ENCODE results near the gene GLIS2. TPM values are rescaled to one million over a fixed set of nuclear protein-coding genes. Genes with fewer than 3 reads are reported as not detected.

GLIS2 gene
- total RNA-seq, 1 experiment from 2014 or later: 23.0 TPM

GRCh38 chr16:4290236-4290830 lies 25.5 kb upstream of the GLIS2 start:
- H3K27ac Mint-ChIP-seq: peak overlapping the region; percentile 89
- DNase-seq (ENCODE audit: low spot score) (no peak), ATAC-seq (no peak)
- TF ChIP-seq CDX4 (CRISPR knock-in tag; IDR thresholded peaks at IDR 0.05; ENCODE audit: borderline replicate concordance) (no peak), ZNF671 (CRISPR knock-in tag; IDR thresholded peaks at IDR 0.05) (no peak), NR3C1 (CRISPR knock-in tag; conservative IDR thresholded peaks at IDR 0.05; ENCODE audit: low read depth) (no peak), GABPB1 (CRISPR knock-in tag; IDR thresholded peaks at IDR 0.05) (peak; percentile 94), ATF2 (CRISPR knock-in tag; IDR thresholded peaks at IDR 0.05; ENCODE audit: borderline replicate concordance, low read depth) (no peak), ETV6 (CRISPR knock-in tag; IDR thresholded peaks at IDR 0.05) (no peak)
- H3K9me3 Mint-ChIP-seq: no peaks in the 10 kb centered on the region
- H3K36me3 Mint-ChIP-seq: no peaks in the 10 kb centered on the region
- no peaks in the 10 kb centered on the region for H3K27me3 Mint-ChIP-seq (ENCODE audit: low read depth)
- no peak overlapping the region for H3K4me3 Mint-ChIP-seq
- ChIA-PET CTCF (interaction anchor here (0.7 to 12.3 kb wide), 15 partner anchors 8 to 114 kb away, joined by 3 to 185 read pairs (median 4); no protein-coding TSS in a partner anchor), POLR2A (interaction anchor here (1.3 to 2.4 kb wide), 3 partner anchors 17 to 38 kb away, joined by 3 to 11 read pairs (median 3); partner anchors contain the start of gene TFAP4)
- H3K4me1 Mint-ChIP-seq: peaks cover 41% of the 10 kb centered on the region

GRCh38 chr16:4291699-4292098 lies 24.2 kb upstream of the GLIS2 start:
- Mint-ChIP-seq H3K27ac (no peak overlapping the region), H3K36me3 (no peaks in the 10 kb centered on the region), H3K27me3 (ENCODE audit: low read depth) (no peaks in the 10 kb centered on the region), H3K4me1 (peaks cover 38% of the 10 kb centered on the region), H3K4me3 (no peak overlapping the region), H3K9me3 (no peaks in the 10 kb centered on the region)
- CTCF ChIA-PET: interaction anchor here (1.2 to 12.3 kb wide), 2 partner anchors 16 to 38 kb away, joined by 3 to 185 read pairs; no protein-coding TSS in a partner anchor
- ATAC-seq (no peak), DNase-seq (ENCODE audit: low spot score) (no peak)
- POLR2A ChIA-PET: no interaction called here
- TF ChIP-seq MXD4 (CRISPR knock-in tag; IDR thresholded peaks at IDR 0.05; ENCODE audit: borderline replicate concordance): no peak
- TF ChIP-seq SMAD4 (CRISPR knock-in tag; IDR thresholded peaks at IDR 0.05): no peak
- TF ChIP-seq CREB1 (CRISPR knock-in tag; IDR thresholded peaks at IDR 0.05): no peak
- no peak for TF ChIP-seq PREB (CRISPR knock-in tag; IDR thresholded peaks at IDR 0.05; ENCODE audit: borderline replicate concordance)
- no peak for TF ChIP-seq SP1 (CRISPR knock-in tag; conservative IDR thresholded peaks at IDR 0.05)
- TF ChIP-seq HMGXB4 (CRISPR knock-in tag; IDR thresholded peaks at IDR 0.05): no peak
- no peak for TF ChIP-seq ZNF121 (CRISPR knock-in tag; IDR thresholded peaks at IDR 0.05)

GRCh38 chr16:4293181-4293716 lies 22.6 kb upstream of the GLIS2 start:
- peak overlapping the region; percentile 59 for H3K4me3 Mint-ChIP-seq
- no peaks in the 10 kb centered on the region for H3K27me3 Mint-ChIP-seq (ENCODE audit: low read depth)
- CTCF ChIA-PET: interaction anchor here (0.6 to 12.3 kb wide), 17 partner anchors 9 to 1340 kb away, joined by 3 to 185 read pairs (median 5); partner anchors contain the start of genes GLIS2 and TFAP4
- no peak for DNase-seq (ENCODE audit: low spot score)
- H3K36me3 Mint-ChIP-seq: no peaks in the 10 kb centered on the region
- no peaks in the 10 kb centered on the region for H3K9me3 Mint-ChIP-seq
- no peak for TF ChIP-seq FOXJ3 (CRISPR knock-in tag; IDR thresholded peaks at IDR 0.05; ENCODE audit: borderline replicate concordance)
- 0 out of 2 replicates have a peak, but pooled peaks have one; percentile 14 for TF ChIP-seq ETV6 (CRISPR knock-in tag; IDR thresholded peaks at IDR 0.05)
- no peak for TF ChIP-seq CREM (CRISPR knock-in tag; IDR thresholded peaks at IDR 0.05)
- no peak for TF ChIP-seq NR1H2 (CRISPR knock-in tag; IDR thresholded peaks at IDR 0.05)
- TF ChIP-seq ZNF423 (CRISPR knock-in tag; IDR thresholded peaks at IDR 0.05): no peak
- peaks cover 38% of the 10 kb centered on the region for H3K4me1 Mint-ChIP-seq
- ATAC-seq: peak; percentile 13
- POLR2A ChIA-PET: interaction anchor here (0.6 to 2.2 kb wide), 4 partner anchors 14 to 22 kb away, joined by 4 to 17 read pairs (median 11); partner anchors contain the start of gene TFAP4
- peak overlapping the region; percentile 97 for H3K27ac Mint-ChIP-seq
